Esophagus (tissue), 2 donors: ENCODE data around the gene CUL1. TPM values are rescaled to one million over a fixed set of nuclear protein-coding genes. Genes with fewer than 3 reads are reported as not detected.

Experiments used
- H3K27ac ChIP-seq, 2 donors: one replicate each; pipeline ENCODE4 v1.5.1; 2013; ENCODE audit warnings: low read depth in 2 of 2, mild to moderate bottlenecking in 2 of 2, inconsistent platforms in 1 of 2, low read length in 1 of 2, moderate library complexity in 1 of 2
- H3K27me3 ChIP-seq, 2 donors: one replicate each; pipeline ENCODE4 v1.6.1; 2013; ENCODE audit warnings: low read length in 2 of 2, control low read depth in 1 of 2, mild to moderate bottlenecking in 1 of 2; ENCODE audit not compliant: insufficient read depth in 2 of 2, control insufficient read depth in 1 of 2
- H3K36me3 ChIP-seq, 2 donors: one replicate each; pipeline ENCODE4 v1.6.1; 2013; ENCODE audit warnings: low read length in 1 of 2; ENCODE audit not compliant: control insufficient read depth in 2 of 2, insufficient read depth in 2 of 2
- H3K4me1 ChIP-seq, 2 donors: one replicate each; pipeline ENCODE4 v1.6.1; 2013; ENCODE audit warnings: low read length in 1 of 2; ENCODE audit not compliant: control insufficient read depth in 2 of 2, insufficient read depth in 2 of 2
- H3K4me3 ChIP-seq, 2 donors: one replicate each; pipeline ENCODE4 v1.5.1; 2013; ENCODE audit warnings: low read length in 2 of 2, mild to moderate bottlenecking in 2 of 2, low read depth in 1 of 2, moderate library complexity in 1 of 2
- H3K9me3 ChIP-seq, 2 donors: one replicate each; pipeline ENCODE4 v1.6.1; 2013; ENCODE audit warnings: mild to moderate bottlenecking in 2 of 2, low read depth in 1 of 2, low read length in 1 of 2, moderate library complexity in 1 of 2; ENCODE audit not compliant: control insufficient read depth in 2 of 2, insufficient read depth in 1 of 2
- WGBS, 2 donors: extraction: QIAGEN DNeasy Blood & Tissue Kit; methylation state at CpG; one replicate each; pipeline ENCODE4 v1.1.7; 2013; 5-methylcytosine and 5-hydroxymethylcytosine counted together
- polyA plus RNA-seq, 2 donors: library from polyadenylated mRNA; stranded (reverse); fragments of 200-250 nt; gene quantifications; one replicate each; pipeline ENCODE4 v1.2.3, GENCODE V29; 2013
- donor health status: healthy with polysubstance abuse.
- donor health status: Bipolar disorder and iron deficiency.

The CUL1 gene
- polyA plus RNA-seq, 2 donors: 13.8 to 27.0 TPM

DNA sequence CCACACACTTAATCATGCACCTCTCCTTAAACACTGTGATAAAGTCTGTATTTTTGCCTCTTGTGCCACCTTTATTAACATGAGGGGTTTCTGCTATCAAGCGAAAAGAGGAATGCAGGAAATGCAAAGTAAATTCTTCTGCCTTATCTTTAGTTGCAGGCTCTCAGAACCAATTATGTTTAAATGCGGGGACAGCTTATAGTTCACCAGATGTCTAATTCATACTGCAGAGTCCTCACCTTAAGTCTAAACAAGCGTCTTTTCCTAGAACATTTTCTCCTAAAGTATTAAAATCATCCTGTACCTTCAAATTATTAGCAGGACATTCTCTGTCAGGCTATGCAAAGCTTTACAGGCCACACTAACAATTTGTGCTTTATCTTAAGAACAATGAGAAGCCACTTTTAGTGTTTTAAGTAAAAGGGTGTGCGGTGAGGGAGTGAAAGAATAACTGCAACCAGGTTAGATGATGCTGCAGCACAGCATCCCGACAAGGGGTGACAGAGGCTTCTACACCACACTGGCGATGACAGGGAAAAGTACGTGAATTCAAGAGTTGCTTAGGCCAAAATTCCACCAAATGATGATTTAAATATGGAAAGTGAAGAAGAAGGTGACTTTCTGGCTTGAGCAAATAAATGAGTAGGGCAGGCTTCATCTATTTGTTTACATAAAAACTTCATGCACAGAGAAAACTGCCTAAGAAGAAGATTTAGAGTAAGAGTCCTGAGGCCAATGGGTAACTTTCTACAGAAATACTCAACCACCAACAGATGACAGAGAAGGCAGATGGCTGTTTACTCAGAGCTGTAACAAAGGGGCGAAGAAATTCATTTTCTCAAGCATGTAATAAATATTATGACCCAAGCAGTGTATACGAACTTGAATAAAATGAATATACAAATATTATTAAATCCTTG lies 149.4 kb downstream of the CUL1 start:
- 83 to 88% methylated on average over 9 of the region's 9 CpGs for WGBS, 2 donors
- H3K9me3 ChIP-seq: no peaks in the 10 kb centered on the region
- no peak overlapping the region for H3K27ac ChIP-seq

DNA sequence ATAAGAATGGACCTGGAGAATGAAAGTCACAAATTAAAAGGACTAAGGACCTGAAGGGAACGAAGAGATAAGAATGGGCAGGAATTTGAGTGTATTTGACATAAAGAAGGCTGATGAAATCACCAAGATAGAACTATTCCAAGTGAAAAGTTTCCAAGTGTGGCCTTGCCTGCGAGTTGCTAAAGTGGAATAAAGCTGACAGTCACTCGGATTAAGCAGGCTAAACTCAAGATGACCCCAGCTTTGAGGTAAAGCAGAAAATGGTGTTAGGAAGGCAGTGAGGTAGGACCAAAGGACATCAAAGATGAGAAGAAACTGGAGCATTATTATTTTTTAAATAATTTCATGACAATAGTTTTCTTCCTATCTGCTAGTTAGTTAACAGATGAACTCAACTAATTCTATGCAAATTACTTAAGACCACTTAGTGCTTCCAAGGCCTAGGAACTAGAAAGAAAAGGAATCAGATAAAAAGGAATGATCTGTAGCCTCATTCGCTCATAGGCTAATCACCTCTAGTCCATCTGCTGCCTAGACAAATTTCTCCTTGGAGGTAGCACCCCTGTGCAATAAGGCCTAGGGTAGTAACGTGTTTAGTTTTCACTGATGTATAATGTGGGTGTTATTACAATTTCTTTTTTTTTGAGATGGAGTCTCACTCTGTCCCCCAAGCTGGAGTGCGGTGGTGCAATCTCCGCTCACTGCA lies 150.8 kb downstream of the CUL1 start:
- 80 to 84% methylated on average over 7 of the region's 7 CpGs for WGBS, 2 donors
- no peaks in the 10 kb centered on the region for H3K27me3 ChIP-seq
- no peak overlapping the region for H3K27ac ChIP-seq
- no peaks in the 10 kb centered on the region for H3K9me3 ChIP-seq
- peaks cover 0 to 2% of the 10 kb centered on the region in 2 donors for H3K4me1 ChIP-seq
- H3K4me3 ChIP-seq: no peak overlapping the region
- no peaks in the 10 kb centered on the region for H3K36me3 ChIP-seq

More for the DNA sequence above, 149.4 kb downstream of the CUL1 start:
- Histone ChIP-seq H3K36me3 (no peaks in the 10 kb centered on the region), H3K4me1 (peaks cover 0 to 2% of the 10 kb centered on the region in 2 donors), H3K27me3 (no peaks in the 10 kb centered on the region), H3K4me3 (no peak overlapping the region)

DNA sequence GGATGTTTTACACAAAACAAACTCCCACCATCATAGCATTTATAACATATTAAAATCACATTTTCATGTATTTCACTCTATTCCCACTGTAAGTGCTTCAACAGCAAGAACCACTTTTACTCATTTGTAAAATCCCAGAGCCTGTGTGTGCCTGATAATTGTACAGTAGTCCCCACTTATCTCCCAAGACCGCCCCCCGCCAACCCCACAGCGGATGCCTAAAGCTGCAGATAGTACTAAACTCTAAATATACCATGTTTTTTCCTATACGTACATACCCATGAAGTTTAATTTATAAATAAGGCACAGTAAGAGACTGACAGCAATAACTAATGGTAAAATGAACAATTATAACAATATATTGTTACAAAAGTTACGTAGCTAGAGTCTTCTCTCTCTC lies 151.9 kb downstream of the CUL1 start:
- WGBS, 2 donors: 97 to 98% methylated on average over 5 of the region's 5 CpGs
- H3K27ac ChIP-seq: no peak overlapping the region
- peaks cover 0 to 2% of the 10 kb centered on the region in 2 donors for H3K4me1 ChIP-seq
- no peaks in the 10 kb centered on the region for H3K36me3 ChIP-seq
- no peak overlapping the region for H3K4me3 ChIP-seq
- H3K27me3 ChIP-seq: no peaks in the 10 kb centered on the region
- H3K9me3 ChIP-seq: no peaks in the 10 kb centered on the region

Other genes starting within 250 kb of the CUL1 start
- gene C7orf33, start 108.1 kb upstream of the CUL1 start, polyA plus RNA-seq: not detected
- 10 to 100 TPM; 11.0 to 11.7 TPM for gene EZH2, start 185.4 kb downstream of the CUL1 start, polyA plus RNA-seq